Measurements from ENCODE around the gene MYOZ3. TPM values are rescaled to one million over a fixed set of nuclear protein-coding genes. Genes with fewer than 3 reads are reported as not detected.

Gene MYOZ3
- polyA plus RNA-seq, 1 experiment: 0.13 TPM

DNA sequence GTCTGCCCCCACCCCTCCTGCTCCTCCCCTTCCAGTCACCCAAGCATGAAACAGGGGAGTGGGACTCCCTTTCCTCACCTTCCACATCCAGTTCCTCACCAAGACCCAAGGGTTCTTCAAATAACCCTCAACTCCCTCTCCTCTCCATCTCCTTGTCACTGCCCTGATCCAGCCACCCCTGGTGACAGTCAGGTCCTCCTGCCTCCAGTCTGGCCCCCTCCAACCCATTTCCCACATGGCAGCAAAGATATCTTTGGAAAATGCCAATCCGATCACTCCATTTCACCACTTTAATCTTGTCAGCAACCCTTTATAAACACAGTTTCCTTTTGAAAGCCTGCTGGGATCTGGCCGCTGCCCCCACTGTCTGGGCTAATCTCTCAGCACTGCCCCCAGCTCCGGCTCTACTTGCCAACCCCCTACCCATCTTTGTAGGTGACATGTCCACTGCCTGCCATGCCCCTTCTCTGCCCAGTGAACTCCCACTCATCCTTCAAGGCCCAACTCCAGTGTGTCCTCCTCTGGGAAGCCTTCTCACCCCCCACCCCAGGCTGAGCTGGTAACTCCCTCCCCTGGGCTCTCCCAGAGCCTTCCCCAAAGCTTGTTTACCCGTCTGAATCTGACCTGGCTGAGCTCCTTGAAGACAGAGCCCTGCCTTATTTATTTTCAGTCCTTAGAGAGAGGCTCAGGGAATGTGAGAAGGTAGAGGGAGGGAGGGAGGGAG lies 781 bp upstream of the MYOZ3 start:
- TF ChIP-seq, protein P1, sequence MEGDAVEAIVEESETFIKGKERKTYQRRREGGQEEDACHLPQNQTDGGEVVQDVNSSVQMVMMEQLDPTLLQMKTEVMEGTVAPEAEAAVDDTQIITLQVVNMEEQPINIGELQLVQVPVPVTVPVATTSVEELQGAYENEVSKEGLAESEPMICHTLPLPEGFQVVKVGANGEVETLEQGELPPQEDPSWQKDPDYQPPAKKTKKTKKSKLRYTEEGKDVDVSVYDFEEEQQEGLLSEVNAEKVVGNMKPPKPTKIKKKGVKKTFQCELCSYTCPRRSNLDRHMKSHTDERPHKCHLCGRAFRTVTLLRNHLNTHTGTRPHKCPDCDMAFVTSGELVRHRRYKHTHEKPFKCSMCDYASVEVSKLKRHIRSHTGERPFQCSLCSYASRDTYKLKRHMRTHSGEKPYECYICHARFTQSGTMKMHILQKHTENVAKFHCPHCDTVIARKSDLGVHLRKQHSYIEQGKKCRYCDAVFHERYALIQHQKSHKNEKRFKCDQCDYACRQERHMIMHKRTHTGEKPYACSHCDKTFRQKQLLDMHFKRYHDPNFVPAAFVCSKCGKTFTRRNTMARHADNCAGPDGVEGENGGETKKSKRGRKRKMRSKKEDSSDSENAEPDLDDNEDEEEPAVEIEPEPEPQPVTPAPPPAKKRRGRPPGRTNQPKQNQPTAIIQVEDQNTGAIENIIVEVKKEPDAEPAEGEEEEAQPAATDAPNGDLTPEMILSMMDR (IDR thresholded peaks at IDR 0.05; ENCODE audit: insufficient read depth, low read depth, low read length): no peak

DNA sequence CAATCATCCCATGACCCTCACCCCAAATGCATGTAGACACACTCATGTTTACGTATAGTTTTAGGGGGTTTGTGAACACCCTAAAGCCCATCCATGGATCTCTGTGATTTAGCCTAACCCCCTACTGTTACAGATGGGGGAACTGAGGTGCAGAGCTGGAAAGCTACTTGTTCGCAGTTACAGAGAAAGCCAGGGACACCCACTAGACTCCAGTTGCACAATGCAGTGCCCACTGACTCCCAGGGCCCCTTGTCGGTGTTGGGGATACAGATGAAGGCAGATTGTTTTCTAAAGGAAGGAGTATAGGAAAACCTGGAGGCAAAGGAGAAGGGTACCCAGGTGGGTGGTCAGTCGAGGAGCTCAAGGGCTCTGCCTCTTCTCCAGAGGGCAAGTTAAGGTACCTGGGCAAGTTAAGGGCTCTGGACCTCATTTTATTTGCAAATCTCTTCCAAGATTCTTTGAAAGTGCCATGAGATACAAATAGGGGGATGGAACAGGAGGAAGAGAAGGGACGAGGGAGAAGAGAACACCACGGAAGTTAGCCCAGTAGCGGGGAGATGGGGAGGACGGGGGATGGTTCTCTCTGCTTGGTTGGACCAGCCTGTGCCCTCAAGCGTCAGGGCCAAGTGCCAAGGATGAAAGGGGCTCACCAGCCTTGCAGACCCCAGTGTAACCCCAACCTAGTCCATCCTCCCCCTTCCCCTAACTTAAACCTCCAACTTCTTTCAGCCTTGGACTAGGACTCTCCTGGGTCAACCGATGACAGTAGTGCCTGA lies 958 bp downstream of the MYOZ3 start:
- no peak for DNase-seq (ENCODE audit: low read depth)
- ChIA-PET CTCF (interaction anchor here (1.0 to 4.3 kb wide), 5 partner anchors 9 to 203 kb away, joined by 3 to 21 read pairs (median 4); no protein-coding TSS in a partner anchor), POLR2A (no interaction called here)
- TF ChIP-seq, protein P1 (IDR thresholded peaks at IDR 0.05; ENCODE audit: insufficient read depth, low read depth, low read length): no peak
- H3K36me3 ChIP-seq (ENCODE audit: control insufficient read depth, insufficient read depth, low read length): no peaks in the 10 kb centered on the region
- no peak overlapping the region for H3K4me3 ChIP-seq (ENCODE audit: low read depth, low read length)
- H3K27me3 ChIP-seq (ENCODE audit: control insufficient read depth, insufficient read depth, low read length): peaks cover 13% of the 10 kb centered on the region

More for the DNA sequence above, 781 bp upstream of the MYOZ3 start:
- Histone ChIP-seq H3K27me3 (ENCODE audit: control insufficient read depth, insufficient read depth, low read length) (peaks cover 13% of the 10 kb centered on the region), H3K4me3 (ENCODE audit: low read depth, low read length) (no peak overlapping the region), H3K36me3 (ENCODE audit: control insufficient read depth, insufficient read depth, low read length) (no peaks in the 10 kb centered on the region)
- no peak for DNase-seq (ENCODE audit: low read depth)
- ChIA-PET CTCF (interaction anchor here (1.8 to 4.3 kb wide), 2 partner anchors 100 to 201 kb away, joined by 4 to 21 read pairs; no protein-coding TSS in a partner anchor), POLR2A (no interaction called here)

DNA sequence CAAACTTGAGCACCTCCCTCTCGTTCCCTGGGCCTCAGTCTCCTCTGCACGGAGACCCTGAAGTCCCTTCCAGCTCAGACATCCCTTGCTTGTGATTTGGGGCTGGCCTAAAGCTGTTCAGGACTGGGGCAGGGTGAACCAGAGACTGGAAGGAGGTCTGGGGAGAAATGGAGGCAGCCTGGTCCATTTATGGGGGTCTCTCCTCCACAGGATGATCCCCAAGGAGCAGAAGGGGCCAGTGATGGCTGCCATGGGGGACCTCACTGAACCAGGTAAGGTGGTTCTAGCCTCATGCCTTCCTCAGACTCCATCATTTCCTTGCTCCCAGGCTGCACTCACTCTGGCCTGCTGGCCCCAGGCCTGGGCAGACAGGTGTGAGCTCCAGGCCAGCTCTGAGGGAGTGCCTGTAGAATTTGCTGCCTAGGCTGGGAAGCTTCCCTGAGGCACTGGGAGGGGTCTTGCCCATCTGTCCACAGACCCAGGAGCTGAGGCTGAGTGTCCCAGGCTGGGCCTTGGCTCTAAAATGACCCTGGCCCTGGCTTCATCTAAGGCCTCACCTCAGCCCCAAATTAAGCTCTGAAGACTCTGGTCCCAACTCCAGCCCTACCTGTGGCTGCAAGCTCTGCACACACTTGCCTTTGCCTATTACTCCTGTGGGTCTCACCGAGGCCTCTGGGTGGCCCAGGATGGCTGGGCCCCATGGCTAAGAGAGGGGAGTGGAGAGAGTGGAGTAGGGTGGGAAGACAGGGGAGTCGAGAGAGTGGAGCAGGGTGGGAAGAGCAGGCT lies 1.9 kb downstream of the MYOZ3 start:
- DNase-seq (ENCODE audit: low read depth): no peak
- ChIA-PET POLR2A (no interaction called here), CTCF (interaction anchor here (1.2 to 4.3 kb wide), 2 partner anchors 10 to 102 kb away, joined by 3 to 21 read pairs; no protein-coding TSS in a partner anchor)
- Histone ChIP-seq H3K27me3 (ENCODE audit: control insufficient read depth, insufficient read depth, low read length) (peaks cover 13% of the 10 kb centered on the region), H3K36me3 (ENCODE audit: control insufficient read depth, insufficient read depth, low read length) (no peaks in the 10 kb centered on the region), H3K4me3 (ENCODE audit: low read depth, low read length) (no peak overlapping the region)
- TF ChIP-seq, protein P1 (IDR thresholded peaks at IDR 0.05; ENCODE audit: insufficient read depth, low read depth, low read length): no peak

DNA sequence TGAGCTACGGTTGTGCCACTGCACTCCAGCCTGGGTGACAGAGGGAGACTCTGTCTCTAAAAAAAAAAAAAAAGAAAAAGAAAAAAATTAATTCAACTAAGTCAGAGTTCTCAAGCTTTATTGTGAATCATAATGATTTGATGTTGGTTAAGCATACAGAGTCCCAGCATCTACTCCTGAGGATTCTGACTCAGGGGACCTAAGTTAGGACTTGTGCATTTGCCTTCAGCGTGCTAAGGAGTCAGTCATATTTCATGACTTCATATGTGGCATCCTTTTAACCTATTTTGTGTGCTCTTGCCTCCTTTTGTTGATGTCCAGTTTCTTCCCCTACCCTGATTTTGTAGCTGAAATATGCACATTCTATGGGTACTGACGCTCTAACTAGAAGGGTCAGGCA lies 2.9 kb downstream of the MYOZ3 start:
- ChIA-PET CTCF (interaction anchor here (1.0 to 4.3 kb wide), 4 partner anchors 9 to 103 kb away, joined by 3 to 21 read pairs (median 4); no protein-coding TSS in a partner anchor), POLR2A (interaction anchor here (0.6 kb wide), 2 partner anchors 10 to 1199 kb away, joined by 3 to 18 read pairs; no protein-coding TSS in a partner anchor)
- peaks cover 13% of the 10 kb centered on the region for H3K27me3 ChIP-seq (ENCODE audit: control insufficient read depth, insufficient read depth, low read length)
- no peaks in the 10 kb centered on the region for H3K36me3 ChIP-seq (ENCODE audit: control insufficient read depth, insufficient read depth, low read length)
- DNase-seq (ENCODE audit: low read depth): no peak
- no peak overlapping the region for H3K4me3 ChIP-seq (ENCODE audit: low read depth, low read length)
- TF ChIP-seq, protein P1 (IDR thresholded peaks at IDR 0.05; ENCODE audit: insufficient read depth, low read depth, low read length): no peak

Measured in BJ (cell line).